Measurements from ENCODE around the gene PSMG4. TPM values are rescaled to one million over a fixed set of nuclear protein-coding genes. Genes with fewer than 3 reads are reported as not detected.

PSMG4 gene
- total and polyA plus RNA-seq, 4 donors = 14.0 to 69.7 (median 20.4) TPM

DNA sequence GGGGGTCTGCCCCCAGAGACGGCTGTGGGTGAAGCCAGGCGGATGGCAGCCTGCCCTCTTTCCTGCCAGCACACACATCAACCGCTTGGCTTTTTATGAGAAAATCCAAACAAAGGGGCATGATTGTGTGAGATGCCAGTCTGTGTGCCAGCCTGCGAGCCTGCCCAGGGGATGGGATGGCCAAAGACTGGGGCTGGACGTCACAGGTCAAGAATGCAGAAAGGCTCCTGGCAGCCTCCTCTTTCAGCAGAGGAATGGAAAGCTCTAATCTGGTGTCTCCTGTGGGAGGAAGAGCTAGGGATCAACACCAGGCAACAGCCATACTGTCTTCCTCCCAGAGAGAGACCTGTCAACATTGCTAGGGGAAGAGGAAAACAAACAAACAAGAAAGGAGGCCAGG is 47.1 kb upstream of the PSMG4 start:
- 79 to 83% methylated on average over 5 of the region's 5 CpGs for WGBS, 2 donors
- DNase-seq = no peak

DNA sequence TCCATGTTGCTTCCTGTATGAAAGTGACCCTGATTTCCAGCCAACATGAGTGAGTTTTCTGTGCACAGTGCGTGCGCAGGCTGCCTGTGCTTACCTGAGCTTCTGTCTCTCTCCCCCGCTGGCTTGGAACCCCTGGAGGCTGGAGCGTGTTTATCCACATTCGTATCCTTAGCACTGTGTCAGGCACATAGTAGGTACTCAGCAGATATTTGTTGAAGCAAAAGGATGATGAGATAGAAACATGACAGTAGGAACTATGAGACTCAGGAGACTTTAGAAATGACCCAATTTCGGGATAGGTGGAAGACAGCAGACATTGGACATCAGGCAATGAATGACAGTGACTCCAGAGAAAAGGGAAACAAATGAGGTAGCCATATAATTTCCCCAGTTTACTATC is 46.5 kb upstream of the PSMG4 start:
- DNase-seq = no peak
- Histone ChIP-seq H3K9ac (ENCODE audit: insufficient read depth in 1 of 2, low read length in 2 of 2) (no peak overlapping the region), H3K4me1 (ENCODE audit: control insufficient read depth in 5 of 5, insufficient read depth in 5 of 5, low read length in 5 of 5) (peaks cover 0 to 2% (median 0%) of the 10 kb centered on the region in 5 donors), H3K36me3 (ENCODE audit: control insufficient read depth in 4 of 4, insufficient read depth in 4 of 4, low read length in 4 of 4) (no peaks in the 10 kb centered on the region), H3K27me3 (ENCODE audit: control insufficient read depth in 3 of 3, insufficient read depth in 3 of 3, low read length in 2 of 3) (peaks cover 0 to 3% (median 0%) of the 10 kb centered on the region in 3 donors), H3K4me3 (no peak overlapping the region), H3K27ac (ENCODE audit: low read depth in 1 of 2, low read length in 1 of 2) (no peak overlapping the region), H3K9me3 (ENCODE audit: control insufficient read depth in 4 of 4, insufficient read depth in 3 of 4, low read length in 3 of 4) (no peaks in the 10 kb centered on the region)
- WGBS, 2 donors = 96 to 97% methylated on average over 6 of the region's 6 CpGs
- ATAC-seq (ENCODE audit: insufficient read depth, low FRiP score) = no peak
- TF ChIP-seq, protein P1, sequence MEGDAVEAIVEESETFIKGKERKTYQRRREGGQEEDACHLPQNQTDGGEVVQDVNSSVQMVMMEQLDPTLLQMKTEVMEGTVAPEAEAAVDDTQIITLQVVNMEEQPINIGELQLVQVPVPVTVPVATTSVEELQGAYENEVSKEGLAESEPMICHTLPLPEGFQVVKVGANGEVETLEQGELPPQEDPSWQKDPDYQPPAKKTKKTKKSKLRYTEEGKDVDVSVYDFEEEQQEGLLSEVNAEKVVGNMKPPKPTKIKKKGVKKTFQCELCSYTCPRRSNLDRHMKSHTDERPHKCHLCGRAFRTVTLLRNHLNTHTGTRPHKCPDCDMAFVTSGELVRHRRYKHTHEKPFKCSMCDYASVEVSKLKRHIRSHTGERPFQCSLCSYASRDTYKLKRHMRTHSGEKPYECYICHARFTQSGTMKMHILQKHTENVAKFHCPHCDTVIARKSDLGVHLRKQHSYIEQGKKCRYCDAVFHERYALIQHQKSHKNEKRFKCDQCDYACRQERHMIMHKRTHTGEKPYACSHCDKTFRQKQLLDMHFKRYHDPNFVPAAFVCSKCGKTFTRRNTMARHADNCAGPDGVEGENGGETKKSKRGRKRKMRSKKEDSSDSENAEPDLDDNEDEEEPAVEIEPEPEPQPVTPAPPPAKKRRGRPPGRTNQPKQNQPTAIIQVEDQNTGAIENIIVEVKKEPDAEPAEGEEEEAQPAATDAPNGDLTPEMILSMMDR (IDR thresholded peaks at IDR 0.05; ENCODE audit: control extremely low read depth, extremely low read depth) = no peak

More for the DNA sequence above, 47.1 kb upstream of the PSMG4 start:
- no peak for ATAC-seq (ENCODE audit: insufficient read depth, low FRiP score)
- Histone ChIP-seq H3K36me3 (ENCODE audit: control insufficient read depth in 4 of 4, insufficient read depth in 4 of 4, low read length in 4 of 4) (no peaks in the 10 kb centered on the region), H3K4me1 (ENCODE audit: control insufficient read depth in 5 of 5, insufficient read depth in 5 of 5, low read length in 5 of 5) (peaks cover 0 to 2% (median 0%) of the 10 kb centered on the region in 5 donors), H3K9me3 (ENCODE audit: control insufficient read depth in 4 of 4, insufficient read depth in 3 of 4, low read length in 3 of 4) (no peaks in the 10 kb centered on the region), H3K27me3 (ENCODE audit: control insufficient read depth in 3 of 3, insufficient read depth in 3 of 3, low read length in 2 of 3) (peaks cover 0 to 3% (median 0%) of the 10 kb centered on the region in 3 donors), H3K27ac (ENCODE audit: low read depth in 1 of 2, low read length in 1 of 2) (no peak overlapping the region), H3K4me3 (no peak overlapping the region), H3K9ac (ENCODE audit: insufficient read depth in 1 of 2, low read length in 2 of 2) (no peak overlapping the region)
- TF ChIP-seq, protein P1 (IDR thresholded peaks at IDR 0.05; ENCODE audit: control extremely low read depth, extremely low read depth) = no peak

DNA sequence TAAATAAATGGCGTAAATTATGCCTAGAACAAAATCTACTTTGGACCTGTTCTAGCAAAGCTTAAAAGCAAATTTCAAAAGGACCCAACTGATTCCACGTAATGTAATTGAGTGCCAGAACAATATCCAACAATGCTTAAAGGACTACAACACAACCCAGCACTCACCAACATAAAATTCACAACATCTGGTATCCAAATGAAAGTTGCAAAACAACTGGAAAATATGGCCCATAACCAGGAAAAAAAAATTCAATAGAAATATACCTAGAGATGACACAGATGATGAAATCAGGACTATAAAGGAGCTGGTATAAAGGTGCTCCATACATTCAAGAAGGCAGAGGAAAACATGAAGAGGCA is 45.4 kb upstream of the PSMG4 start:
- WGBS, 2 donors = 94 to 96% methylated on average over 2 of the region's 2 CpGs
- no peaks in the 10 kb centered on the region for H3K9me3 ChIP-seq (ENCODE audit: control insufficient read depth in 4 of 4, insufficient read depth in 3 of 4, low read length in 3 of 4)
- TF ChIP-seq, protein P1 (IDR thresholded peaks at IDR 0.05; ENCODE audit: control extremely low read depth, extremely low read depth) = no peak

DNA sequence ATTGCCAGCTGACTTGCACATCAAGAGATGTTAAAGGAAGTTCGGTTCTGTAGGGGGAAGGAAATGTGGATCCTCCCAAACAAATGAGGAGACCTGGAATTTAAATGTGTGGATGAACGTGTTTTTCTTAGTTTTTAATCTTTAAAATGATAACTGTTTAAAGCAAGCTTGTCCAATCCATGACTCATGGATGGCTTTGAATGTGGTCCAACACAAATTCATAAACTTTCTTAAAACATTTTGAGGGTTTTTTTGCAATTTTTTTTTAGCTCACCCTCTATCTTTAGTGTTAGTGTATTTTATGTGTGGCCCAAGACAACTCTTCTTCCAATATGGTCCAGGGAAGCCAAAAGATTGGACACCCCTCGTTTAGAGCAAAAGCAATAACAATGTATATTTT is 43.8 kb upstream of the PSMG4 start:
- TF ChIP-seq, protein P1 (IDR thresholded peaks at IDR 0.05; ENCODE audit: control extremely low read depth, extremely low read depth) = no peak
- H3K4me3 ChIP-seq = no peak overlapping the region
- H3K27ac ChIP-seq (ENCODE audit: low read depth in 1 of 2, low read length in 1 of 2) = no peak overlapping the region
- H3K4me1 ChIP-seq (ENCODE audit: control insufficient read depth in 5 of 5, insufficient read depth in 5 of 5, low read length in 5 of 5) = no peaks in the 10 kb centered on the region
- H3K27me3 ChIP-seq (ENCODE audit: control insufficient read depth in 3 of 3, insufficient read depth in 3 of 3, low read length in 2 of 3) = peaks cover 0 to 3% (median 3%) of the 10 kb centered on the region in 3 donors
- WGBS, 2 donors = 63 to 65% methylated on average over 3 of the region's 3 CpGs
- no peak overlapping the region for H3K9ac ChIP-seq (ENCODE audit: insufficient read depth in 1 of 2, low read length in 2 of 2)
- H3K36me3 ChIP-seq (ENCODE audit: control insufficient read depth in 4 of 4, insufficient read depth in 4 of 4, low read length in 4 of 4) = no peaks in the 10 kb centered on the region
- ATAC-seq (ENCODE audit: insufficient read depth, low FRiP score) (no peak), DNase-seq (no peak)
- H3K9me3 ChIP-seq (ENCODE audit: control insufficient read depth in 4 of 4, insufficient read depth in 3 of 4, low read length in 3 of 4) = no peaks in the 10 kb centered on the region

More for the DNA sequence above, 45.4 kb upstream of the PSMG4 start:
- H3K27ac ChIP-seq (ENCODE audit: low read depth in 1 of 2, low read length in 1 of 2) = no peak overlapping the region
- ATAC-seq (ENCODE audit: insufficient read depth, low FRiP score) (no peak), DNase-seq (no peak)
- no peak overlapping the region for H3K9ac ChIP-seq (ENCODE audit: insufficient read depth in 1 of 2, low read length in 2 of 2)
- H3K27me3 ChIP-seq (ENCODE audit: control insufficient read depth in 3 of 3, insufficient read depth in 3 of 3, low read length in 2 of 3) = peaks cover 0 to 3% (median 0%) of the 10 kb centered on the region in 3 donors
- no peaks in the 10 kb centered on the region for H3K4me1 ChIP-seq (ENCODE audit: control insufficient read depth in 5 of 5, insufficient read depth in 5 of 5, low read length in 5 of 5)
- no peak overlapping the region for H3K4me3 ChIP-seq
- no peaks in the 10 kb centered on the region for H3K36me3 ChIP-seq (ENCODE audit: control insufficient read depth in 4 of 4, insufficient read depth in 4 of 4, low read length in 4 of 4)

All from lung (tissue), 12 donors.